ENCODE results near the gene LGR6.

- TF ChIP-seq CTCF (IDR thresholded peaks at IDR 0.05) (peak; percentile 79; the same call in 1 of the 2 replicates), POLR2AphosphoS5 (IDR thresholded peaks at IDR 0.05; ENCODE audit: low read depth, low read length) (no peak), REST (IDR thresholded peaks at IDR 0.05; ENCODE audit: insufficient read depth in 1 of 2, low read depth in 2 of 2, low read length in 1 of 2) (no peak), TCF7L2 (IDR thresholded peaks at IDR 0.05; ENCODE audit: low read depth, low read length) (no peak)
Observed at GRCh38 chr1:202343652-202344349, 150.2 kb downstream of the LGR6 start.

Data from Panc1 (cell line).